ENCODE measurements around the gene PDCL2.
A peak's percentile ranks its signal among the peaks of the same experiment; 100 is the strongest.
"Not testable (repeated sequence)": the region's sequence is repeated elsewhere in the genome, so short reads cannot be mapped to it uniquely, and the experiment has no call there.

The PDCL2 gene

GRCh38 chr4:55582773-55583172 lies 9.3 kb downstream of the PDCL2 start:
- not testable (repeated sequence) for DNase-seq

GRCh38 chr4:55578341-55579010 lies 13.6 kb downstream of the PDCL2 start:
- DNase-seq: no peak

GRCh38 chr4:55575513-55575912 lies 16.5 kb downstream of the PDCL2 start:
- no peak for DNase-seq

- DNase-seq: no peak
Measured at GRCh38 chr4:55574252-55574651, 17.8 kb downstream of the PDCL2 start.

- DNase-seq: no peak
Measured at GRCh38 chr4:55571806-55572205, 20.2 kb downstream of the PDCL2 start.

GRCh38 chr4:55568905-55569504 lies 23.0 kb downstream of the PDCL2 start:
- no peak for DNase-seq

- DNase-seq: no peak
Measured at GRCh38 chr4:55561889-55562288, 30.2 kb downstream of the PDCL2 start.

- DNase-seq: no peak
Measured at GRCh38 chr4:55560096-55560495, 31.9 kb downstream of the PDCL2 start.

GRCh38 chr4:55554453-55555030 lies 37.5 kb downstream of the PDCL2 start:
- DNase-seq: no peak

- no peak for DNase-seq
Measured at GRCh38 chr4:55553441-55554201, 38.4 kb downstream of the PDCL2 start.

- DNase-seq: not testable (repeated sequence)
Measured at GRCh38 chr4:55551964-55552363, 40.1 kb downstream of the PDCL2 start.

GRCh38 chr4:55549888-55550287 lies 42.2 kb downstream of the PDCL2 start:
- DNase-seq: no peak

GRCh38 chr4:55547918-55548317 lies 44.1 kb downstream of the PDCL2 start:
- DNase-seq: no peak

- DNase-seq: no peak
Measured at GRCh38 chr4:55547466-55547770, 44.6 kb downstream of the PDCL2 start.

- DNase-seq: peak; percentile 80
Measured at GRCh38 chr4:55546756-55547465, 45.1 kb downstream of the PDCL2 start, which contains the start of gene CLOCK. Gene CLOCK (minus strand): TSS chr4:55546909. CDS start chr4:55482785, 64,124 bp downstream.

GRCh38 chr4:55546506-55546755 lies 45.6 kb downstream of the PDCL2 start:
- no peak for DNase-seq

GRCh38 chr4:55545641-55546505 lies 46.2 kb downstream of the PDCL2 start:
- DNase-seq: peak; percentile 45

- no peak for DNase-seq
Measured at GRCh38 chr4:55545151-55545550, 46.9 kb downstream of the PDCL2 start.

- no peak for DNase-seq
Measured at GRCh38 chr4:55543858-55544257, 48.2 kb downstream of the PDCL2 start.

- DNase-seq: no peak
Measured at GRCh38 chr4:55540271-55540670, 51.8 kb downstream of the PDCL2 start.

GRCh38 chr4:55539658-55540057 lies 52.4 kb downstream of the PDCL2 start:
- no peak for DNase-seq

- no peak for DNase-seq
Measured at GRCh38 chr4:55538531-55538930, 53.5 kb downstream of the PDCL2 start.
